CD4-positive, alpha-beta T cell (primary cell): ENCODE measurements around the gene GPX2. TPM values are rescaled to one million over a fixed set of nuclear protein-coding genes. Genes with fewer than 3 reads are reported as not detected.

Experiments used
- ATAC-seq: fragments of 200-7000 bp; cut with Tn5 transposase; one replicate; pipeline ENCODE4 v1.10.0; 2022; ENCODE audit warnings: mild to moderate bottlenecking; ENCODE audit not compliant: poor library complexity
- CTCF ChIA-PET: fragments of 350-600 bp; sonication (Branson Sonifier 250); formaldehyde crosslinking; loops from one replicate; lab custom pipeline; 2021; ENCODE audit warnings: antibody characterized with exemption, inconsistent platforms; lab: Charles Lee
- POLR2A ChIA-PET: fragments of 350-600 bp; sonication (Branson Sonifier 250); formaldehyde crosslinking; loops from one replicate; lab custom pipeline; 2021; ENCODE audit warnings: antibody characterized with exemption, inconsistent platforms; lab: Charles Lee
- DNase-seq, 14 experiments: peaks; one replicate each; pipeline ENCODE4 v3.0.0-alpha.2; 2013 to 2020; ENCODE audit warnings: mixed read lengths in 2 of 14
- H3K27ac ChIP-seq, 2 donors: one replicate each; pipeline versions ENCODE4 v1.5.1 to v1.7.0; 2013; ENCODE audit warnings: low read length in 2 of 2, low read depth in 1 of 2, mild to moderate bottlenecking in 1 of 2
- H3K27me3 ChIP-seq, 2 experiments: 1 replicate in 1 of 2; 2 replicates in 1 of 2; pipeline versions ENCODE4 v1.6.1 to v1.7.0; 2013; ENCODE audit warnings: low read length in 2 of 2, control low read depth in 1 of 2, mild to moderate bottlenecking in 1 of 2, moderate library complexity in 1 of 2; ENCODE audit not compliant: insufficient read depth in 2 of 2, control insufficient read depth in 1 of 2
- H3K36me3 ChIP-seq: one replicate; pipeline ENCODE4 v1.6.1; 2013; ENCODE audit warnings: low read length, control low read depth; ENCODE audit not compliant: insufficient read depth
- H3K4me1 ChIP-seq: one replicate; pipeline ENCODE4 v1.6.1; 2013; ENCODE audit warnings: low read length, control low read depth; ENCODE audit not compliant: insufficient read depth
- H3K4me3 ChIP-seq: one replicate; pipeline ENCODE4 v1.5.1; 2013; ENCODE audit warnings: mild to moderate bottlenecking, low read length, moderate library complexity
- H3K9me3 ChIP-seq, 2 experiments: 1 replicate in 1 of 2; 2 replicates in 1 of 2; pipeline versions ENCODE4 v1.6.1 to v1.7.0; 2013; ENCODE audit warnings: low read length in 2 of 2, mild to moderate bottlenecking in 2 of 2, control low read depth in 1 of 2, moderate library complexity in 1 of 2; ENCODE audit not compliant: control insufficient read depth in 1 of 2, insufficient read depth in 1 of 2
- H3K27ac Mint-ChIP-seq: one replicate; pipeline ENCODE4 v1.8.0; 2020; ENCODE audit warnings: mixed read lengths
- H3K27me3 Mint-ChIP-seq: one replicate; pipeline ENCODE4 v1.8.0; 2021; ENCODE audit warnings: mixed read lengths
- H3K36me3 Mint-ChIP-seq: one replicate; pipeline ENCODE4 v1.8.0; 2021; ENCODE audit warnings: low read depth, mixed read lengths
- H3K4me1 Mint-ChIP-seq: one replicate; pipeline ENCODE4 v1.8.0; 2021; ENCODE audit warnings: low read depth, mixed read lengths
- H3K4me3 Mint-ChIP-seq: one replicate; pipeline ENCODE4 v1.8.0; 2020; ENCODE audit warnings: mild to moderate bottlenecking, mixed read lengths
- H3K9me3 Mint-ChIP-seq: one replicate; pipeline ENCODE4 v1.8.0; 2020; ENCODE audit warnings: mixed read lengths
- CTCF ChIP-seq: fragments of 200-600 bp; IDR thresholded peaks from one replicate; pipeline ENCODE4 v1.8.0; 2022; ENCODE audit warnings: antibody characterized with exemption, mild to moderate bottlenecking
- intact Hi-C, 2 experiments: fragments of 100-400 bp; cut with DNase I in 1 of 2; cut with micrococcal nuclease in 1 of 2; formaldehyde crosslinking; loops; one replicate each; pipeline versions ENCODE4 v1.15.1 to v1.9.0; 2023 to 2025; cut with DNase I, micrococcal nuclease
- total RNA-seq, 174 experiments: library from RNA in 2 of 174; stranded (reverse) in 2 of 174; gene quantifications; one replicate each; pipeline ENCODE4 v1.2.3 and lab custom pipeline; 2021 to 2026

Gene GPX2
- total RNA-seq, 2 experiments from 2014 or later = not detected

GRCh38 chr14:64889352-64889751 lies 53.2 kb downstream of the GPX2 start:
- Mint-ChIP-seq H3K9me3 (no peaks in the 10 kb centered on the region), H3K4me3 (no peak overlapping the region), H3K4me1 (peaks cover 5% of the 10 kb centered on the region), H3K27me3 (peaks cover 26% of the 10 kb centered on the region), H3K36me3 (no peaks in the 10 kb centered on the region), H3K27ac (no peak overlapping the region)
- POLR2A ChIA-PET = no interaction called here
- CTCF ChIA-PET = interaction anchor here (4.7 kb wide), 1 partner anchor 66 kb away, joined by 37 read pairs; no protein-coding TSS in a partner anchor
- ATAC-seq = no peak
- Histone ChIP-seq H3K27ac (no peak overlapping the region), H3K27me3 (peaks cover 0 to 4% of the 10 kb centered on the region in 2 experiments), H3K9me3 (no peaks in the 10 kb centered on the region), H3K4me1 (no peaks in the 10 kb centered on the region), H3K36me3 (no peaks in the 10 kb centered on the region), H3K4me3 (no peak overlapping the region)
- intact Hi-C loops = no loop called here
- no peak for DNase-seq
- no peak for TF ChIP-seq CTCF

Other genes starting within 250 kb of the GPX2 start
- gene PLEKHG3, start 238.3 kb downstream of the GPX2 start, total RNA-seq = 10 to 100 TPM; 12.1 to 13.3 TPM
- under 1 TPM; 0.03 to 0.08 TPM for gene SPTB, start 62.8 kb downstream of the GPX2 start, total RNA-seq
- gene CHURC1, start 28.3 kb downstream of the GPX2 start, total RNA-seq = 10 to 100 TPM; 50.1 to 54.0 TPM
- gene RAB15, start 29.6 kb upstream of the GPX2 start, total RNA-seq = 1 to 10 TPM; 2.6 to 3.8 TPM
- 1 to 10 TPM; 7.5 to 7.9 TPM for gene FNTB, start 44.1 kb upstream of the GPX2 start, total RNA-seq
- 100 to 1,000 TPM; 159 to 171 TPM for gene MAX, start 159.8 kb upstream of the GPX2 start, total RNA-seq